GM12878 (cell line): ENCODE results near the gene PKD1L1.

Experiments
- ATF3 ChIP-seq: IDR thresholded peaks from 2 replicates; pipeline ENCODE4 v1.6.1; 2011; ENCODE audit warnings: low read depth, mild to moderate bottlenecking, low read length, moderate library complexity, borderline replicate concordance; ENCODE audit errors: extremely low read depth
- CTCF ChIP-seq, 3 experiments: IDR thresholded peaks in 2 of 3; conservative IDR thresholded peaks in 1 of 3; 2 replicates each; pipeline ENCODE4 v1.5.1; 2011; ENCODE audit warnings: low read depth in 3 of 3, low read length in 3 of 3, mild to moderate bottlenecking in 3 of 3, control low read depth in 2 of 3, moderate library complexity in 2 of 3, inconsistent platforms in 1 of 3, mixed read lengths in 1 of 3; ENCODE audit not compliant: control insufficient read depth in 2 of 3, insufficient read depth in 1 of 3; ENCODE audit errors: extremely low read depth in 1 of 3
- E2F4 ChIP-seq: IDR thresholded peaks from 2 replicates; pipeline ENCODE4 v1.6.1; 2012; ENCODE audit warnings: low read depth, low read length, improper control_type of control experiment
- EZH2 ChIP-seq: IDR thresholded peaks from 2 replicates; pipeline ENCODE4 v1.6.1; 2012; ENCODE audit warnings: low read depth, mild to moderate bottlenecking, control low read depth, inconsistent platforms, low read length, borderline replicate concordance; ENCODE audit not compliant: control insufficient read depth
- FOXM1 ChIP-seq: IDR thresholded peaks from 2 replicates; pipeline ENCODE4 v1.6.1; 2012; ENCODE audit warnings: low read depth, mild to moderate bottlenecking, inconsistent platforms, low read length, moderate library complexity
- KDM1A ChIP-seq: fragments of 200-600 bp; sonication (generic); IDR thresholded peaks from 2 replicates; pipeline ENCODE4 v1.6.1; 2016; ENCODE audit warnings: borderline replicate concordance
- PBX3 ChIP-seq: IDR thresholded peaks from 2 replicates; pipeline ENCODE4 v1.6.1; 2011; ENCODE audit warnings: mild to moderate bottlenecking, low read depth, low read length, moderate library complexity; ENCODE audit not compliant: insufficient replicate concordance
- YY1 ChIP-seq: IDR thresholded peaks from 2 replicates; pipeline ENCODE4 v1.6.1; 2011; ENCODE audit warnings: low read depth, mild to moderate bottlenecking, low read length

- no peak for TF ChIP-seq PBX3
- no peak for TF ChIP-seq KDM1A
- no peak for TF ChIP-seq FOXM1
- no peak for TF ChIP-seq CTCF (IDR thresholded peaks at IDR 0.05 in 2 of 3, conservative IDR thresholded peaks at IDR 0.05 in 1 of 3; ENCODE audit: control insufficient read depth in 2 of 3, extremely low read depth in 1 of 3, insufficient read depth in 1 of 3, low read depth in 3 of 3, low read length in 3 of 3)
- no peak for TF ChIP-seq EZH2
- TF ChIP-seq E2F4 = no peak
- TF ChIP-seq YY1 = no peak
- TF ChIP-seq ATF3 = no peak
Measured at GRCh38 chr7:47878662-47879061, 69.6 kb downstream of the PKD1L1 start.
